HepG2 (cell line): ENCODE measurements around the gene BTRC. TPM values are rescaled to one million over a fixed set of nuclear protein-coding genes. Genes with fewer than 3 reads are reported as not detected.

Experiments
- ATAC-seq: fragments of 200-7000 bp; cut with Tn5 transposase; 3 replicates; pipeline ENCODE4 v1.9.1; 2020; ENCODE audit warnings: mild to moderate bottlenecking, moderate library complexity
- BruUV-seq: library from RNA; stranded (reverse); fragments of 400-500 nt; replicated peaks from 2 replicates; lab custom pipeline; 2021; lab: Mats Ljungman, UMichigan
- CTCF ChIA-PET: fragments of 300-600 bp; formaldehyde crosslinking; extraction: SDS; loops from one replicate; lab custom pipeline; 2021; ENCODE audit warnings: low total read pairs, inconsistent platforms, low intra/inter-chr PET ratio; lab: Yijun Ruan, JAX
- POLR2A ChIA-PET: fragments of 350-600 bp; sonication (Branson Sonifier 250); formaldehyde crosslinking; loops from one replicate; lab custom pipeline; 2020; ENCODE audit warnings: antibody characterized with exemption, inconsistent platforms; lab: Yijun Ruan, JAX
- DNase-seq: peaks from one replicate; pipeline ENCODE4 v3.0.0-alpha.2; 2015; ENCODE audit warnings: low spot score
- FAIRE-seq: peaks from 3 replicates; lab custom pipeline; 2011; peaks lifted over from hg19 to GRCh38; lab: Jason Lieb, UNC
- H2AFZ ChIP-seq: one replicate; pipeline ENCODE4 v1.6.1; 2011; ENCODE audit warnings: low read length, inconsistent platforms
- H3K27ac ChIP-seq: fragments of 300-600 bp; 3 replicates; pipeline ENCODE4 v1.8.0; 2011; ENCODE audit warnings: mixed run types, mild to moderate bottlenecking, mixed read lengths, low read length, inconsistent platforms; ENCODE audit not compliant: insufficient read depth; ENCODE audit errors: extremely low read length
- H3K27me3 ChIP-seq, 2 experiments: fragments of 200-600 bp in 1 of 2; 2 replicates in 1 of 2; 3 replicates in 1 of 2; pipeline versions ENCODE4 v1.6.0 to v1.8.0; 2011; ENCODE audit warnings: low read length in 2 of 2, mild to moderate bottlenecking in 2 of 2, moderate library complexity in 2 of 2, inconsistent platforms in 1 of 2; ENCODE audit not compliant: insufficient read depth in 2 of 2, control insufficient read depth in 1 of 2
- H3K36me3 ChIP-seq, 2 experiments: fragments of 200-600 bp in 1 of 2; replicated peaks in 1 of 2; 2 replicates in 1 of 2; 3 replicates in 1 of 2; pipeline versions ENCODE4 v1.5.1 to v1.8.0; 2011; ENCODE audit warnings: low read length in 2 of 2, inconsistent platforms in 1 of 2; ENCODE audit not compliant: insufficient read depth in 2 of 2, control insufficient read depth in 1 of 2
- H3K4me1 ChIP-seq: 2 replicates; pipeline ENCODE4 v1.5.1; 2012; ENCODE audit warnings: low read length, inconsistent platforms; ENCODE audit not compliant: insufficient read depth
- H3K4me2 ChIP-seq: 2 replicates; pipeline ENCODE4 v1.6.0; 2011; ENCODE audit warnings: low read depth, low read length, inconsistent platforms
- H3K4me3 ChIP-seq, 3 experiments: fragments of 200-600 bp in 1 of 3; sonication (generic), shearing (Covaris generic) in 1 of 3; replicated peaks in 1 of 3; 2 replicates each; pipeline ENCODE4 v1.5.1; 2011 to 2016; ENCODE audit warnings: low read length in 3 of 3, inconsistent platforms in 2 of 3, low read depth in 2 of 3, mild to moderate bottlenecking in 2 of 3, control low read depth in 1 of 3, mixed read lengths in 1 of 3; ENCODE audit not compliant: insufficient read depth in 1 of 3
- H3K79me2 ChIP-seq: one replicate; pipeline ENCODE4 v1.6.1; 2011; ENCODE audit warnings: low read length, inconsistent platforms; ENCODE audit not compliant: insufficient read depth
- H3K9ac ChIP-seq: 2 replicates; pipeline ENCODE4 v1.6.0; 2011; ENCODE audit warnings: mild to moderate bottlenecking, low read depth, low read length, inconsistent platforms; ENCODE audit not compliant: insufficient read depth
- H3K9me3 ChIP-seq: 2 replicates; pipeline ENCODE4 v1.5.1; 2012; ENCODE audit warnings: mild to moderate bottlenecking, low read length
- H4K20me1 ChIP-seq: 2 replicates; pipeline ENCODE4 v1.6.0; 2011; ENCODE audit warnings: inconsistent platforms, mild to moderate bottlenecking, low read length, moderate library complexity; ENCODE audit not compliant: insufficient read depth
- CC2D1A ChIP-seq: sonication (generic); formaldehyde crosslinking; IDR thresholded peaks from 2 replicates; pipeline ENCODE4 v1.8.1; 2023; ENCODE audit warnings: mild to moderate bottlenecking, missing genetic modification reagents
- EEA1 ChIP-seq: sonication (generic); formaldehyde crosslinking; IDR thresholded peaks from 2 replicates; pipeline ENCODE4 v1.5.1; 2020; ENCODE audit warnings: mild to moderate bottlenecking, missing genetic modification reagents, borderline replicate concordance
- HNRNPK ChIP-seq: fragments of 200-400 bp; formaldehyde crosslinking; IDR thresholded peaks from 2 replicates; pipeline ENCODE4 v1.6.1; 2018; ENCODE audit warnings: low read length, low read depth, moderate library complexity, mild to moderate bottlenecking; ENCODE audit not compliant: poor library complexity, severe bottlenecking
- IKZF4 ChIP-seq: sonication (generic); formaldehyde crosslinking; IDR thresholded peaks from 2 replicates; pipeline ENCODE4 v1.5.1; 2020; ENCODE audit warnings: borderline replicate concordance, mild to moderate bottlenecking, low read depth, missing genetic modification reagents; ENCODE audit errors: not compliant biosample characterization
- JUND ChIP-seq: sonication (generic); formaldehyde crosslinking; IDR thresholded peaks from 2 replicates; pipeline ENCODE4 v1.8.0; 2022; ENCODE audit warnings: mild to moderate bottlenecking, missing genetic modification reagents
- RFX1 ChIP-seq: fragments of 450-650 bp; IDR thresholded peaks from 2 replicates; pipeline ENCODE4 v1.6.1; 2017
- SIN3A ChIP-seq: IDR thresholded peaks from 2 replicates; pipeline ENCODE4 v1.6.1; 2011; ENCODE audit warnings: low read depth, mild to moderate bottlenecking, control low read depth, low read length, borderline replicate concordance
- SMAD9 ChIP-seq: sonication (generic); formaldehyde crosslinking; IDR thresholded peaks from 2 replicates; pipeline ENCODE4 v1.5.1; 2020; ENCODE audit warnings: mild to moderate bottlenecking, missing genetic modification reagents
- ZNF256 ChIP-seq: sonication (generic); formaldehyde crosslinking; conservative IDR thresholded peaks from 2 replicates; pipeline ENCODE4 v1.4.0; 2020; ENCODE audit warnings: missing genetic modification reagents
- ZNF773 ChIP-seq: sonication (generic); formaldehyde crosslinking; IDR thresholded peaks from 2 replicates; pipeline ENCODE4 v1.4.0; 2020; ENCODE audit warnings: missing genetic modification reagents, borderline replicate concordance
- WGBS: methylation state at CpG from one replicate; pipeline ENCODE4 v1.1.6; 2017; ENCODE audit warnings: low lambda C conversion rate; 5-methylcytosine and 5-hydroxymethylcytosine counted together
- in situ Hi-C: cut with HindIII; loops from 2 replicates; pipeline ENCODE4 v1.10.0; 2017; ENCODE audit warnings: low pct_unique_long_range_greater_than_20kb; ENCODE audit not compliant: extremely low pct_ligation_motif_present
- intact Hi-C: fragments of 100-400 bp; cut with micrococcal nuclease; formaldehyde crosslinking; loops from one replicate; pipeline ENCODE4 v1.10.0; 2022; ENCODE audit not compliant: unreplicated experiment
- polyA plus RNA-seq, 8 experiments: library from polyadenylated mRNA; depleted of rRNA in 3 of 8; stranded (reverse) in 7 of 8; unstranded in 1 of 8; fragments of >200 nt; fragmentation: Illumina TruSeq in 4 of 8; extraction: Trizol in 4 of 8; gene quantifications; 2 replicates each; pipeline versions ENCODE4 v1.2.1 to v1.2.3, GENCODE V29; 2011 to 2016; ENCODE audit warnings: low read depth in 4 of 8, missing spikeins in 1 of 8, mixed read lengths in 1 of 8; ENCODE audit not compliant: insufficient read depth in 1 of 8
- total RNA-seq, 5 experiments: library from RNA; depleted of rRNA; stranded (reverse); fragments of >200 nt; fragmentation: Illumina TruSeq; extraction: Trizol; gene quantifications; 2 replicates each; pipeline ENCODE4 v1.2.3, GENCODE V29; 2016; ENCODE audit warnings: low read depth in 1 of 5
- TF ChIP-seq, protein P1 (sequence below): sonication (generic); formaldehyde crosslinking; IDR thresholded peaks from 2 replicates; pipeline ENCODE4 v1.9.0; 2022; ENCODE audit warnings: missing genetic modification reagents, mild to moderate bottlenecking, borderline replicate concordance
- TF ChIP-seq, protein P2 (sequence below): sonication (generic); formaldehyde crosslinking; IDR thresholded peaks from 2 replicates; pipeline ENCODE4 v1.4.0; 2020; ENCODE audit warnings: missing genetic modification reagents, mild to moderate bottlenecking, borderline replicate concordance
- TF ChIP-seq, protein P3 (sequence below): sonication (generic); formaldehyde crosslinking; IDR thresholded peaks from 2 replicates; pipeline ENCODE4 v1.8.0; 2022; ENCODE audit warnings: missing genetic modification reagents, low read depth, mild to moderate bottlenecking, borderline replicate concordance
- TF ChIP-seq, protein P4 (sequence below): sonication (generic); formaldehyde crosslinking; IDR thresholded peaks from 2 replicates; pipeline ENCODE4 v1.4.0; 2020; ENCODE audit warnings: missing genetic modification reagents

BTRC gene
- total and polyA plus RNA-seq, 2 of the 13 experiments (the other 11 are each of a cell fraction or from before 2014, with no cell fraction given), result 12.0 to 14.4 TPM

DNA sequence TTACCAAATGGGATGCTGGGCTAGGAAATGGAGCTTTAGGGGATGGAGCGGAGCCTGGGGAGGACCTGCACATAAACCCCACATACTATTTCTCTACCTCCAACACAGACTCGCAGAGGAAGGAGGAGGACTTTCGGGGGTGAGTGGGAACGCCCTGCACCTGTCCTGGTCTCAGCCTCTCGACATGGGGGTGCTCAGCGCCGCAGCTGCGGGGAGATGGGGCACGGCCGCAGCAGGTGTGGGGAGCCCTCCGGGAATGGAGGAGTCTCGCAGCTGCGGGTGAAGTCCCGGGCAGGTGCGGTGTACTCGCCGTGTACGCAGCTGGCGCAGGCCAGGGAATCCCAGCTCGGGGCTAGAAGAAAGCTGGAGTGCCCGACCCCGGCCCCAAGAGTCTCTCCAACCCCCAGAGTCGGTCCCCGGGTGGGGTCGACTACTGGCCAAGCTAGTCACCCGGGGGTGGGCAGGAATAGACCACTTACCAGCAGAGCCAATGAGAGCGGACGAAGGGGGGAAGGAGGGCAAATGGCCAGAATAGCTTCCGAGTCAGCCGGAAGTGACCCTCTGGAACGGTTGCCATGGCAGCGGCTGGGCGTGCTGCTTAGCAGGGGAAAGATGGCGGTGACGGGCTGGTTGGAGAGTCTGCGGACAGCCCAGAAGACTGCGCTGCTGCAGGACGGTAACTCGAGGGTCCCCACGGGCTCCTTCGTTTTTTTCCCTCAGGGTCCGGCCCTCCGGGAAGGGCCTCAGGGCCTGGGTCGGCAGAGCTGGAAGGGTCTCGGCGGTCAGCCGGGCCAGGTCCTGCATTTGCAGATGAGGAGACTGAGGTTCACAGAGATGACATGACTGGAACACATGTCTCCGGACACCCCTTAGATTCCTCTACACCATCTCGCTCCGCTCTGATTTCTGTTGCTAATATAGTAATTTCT is 234.0 kb downstream of the BTRC start, which contains the start of the genes DPCD and POLL:
DPCD (plus strand) TSS at position 597 of the 929 bp plus-strand sequence; CDS start at position 613, 16 bp downstream.
POLL (minus strand) TSS at position 533 of the 929 bp plus-strand sequence. CDS start 897 bp downstream, outside the sequence.
- FAIRE-seq, result peak; percentile 96
- ATAC-seq, result peak; percentile 98
- CTCF ChIA-PET, result no interaction called here
- Histone ChIP-seq H3K79me2 (peaks cover 16% of the 10 kb centered on the region), H3K4me1 (peaks cover 25% of the 10 kb centered on the region), H4K20me1 (no peaks in the 10 kb centered on the region), H3K27me3 (no peaks in the 10 kb centered on the region; a peak in 1 of 5 replicates), H3K27ac (peak within 1 kb of the TSS; percentile 60), H3K9ac (peak within 1 kb of the TSS; percentile 90), H3K36me3 (peaks cover 3 to 16% of the 10 kb centered on the region in 2 experiments; a peak in 3 of 5 replicates), H3K9me3 (no peaks in the 10 kb centered on the region), H2AFZ (peak within 1 kb of the TSS; percentile 63), H3K4me2 (peak within 1 kb of the TSS; percentile 94), H3K4me3 (peak within 1 kb of the TSS; percentile 86 to 95 (median 94))
- WGBS, result 0% methylated on average over 6 of the region's 50 CpGs
- in situ Hi-C loops (no loop called here), intact Hi-C loops (no loop called here)
- DNase-seq, result peak; percentile 93
- BruUV-seq, result TSS peak; percentile 56
- POLR2A ChIA-PET, result interaction anchor here (1.2 to 2.0 kb wide), 6 partner anchors 9 to 106 kb away, joined by 3 to 10 read pairs (median 4); no protein-coding TSS in a partner anchor
- TF ChIP-seq CC2D1A (CRISPR knock-in tag) (no peak), ZNF256 (0 out of 2 replicates have a peak, but pooled peaks have one; percentile 2), JUND (no peak), IKZF4 (no peak), HNRNPK (no peak), EEA1 (no peak), RFX1 (peak; percentile 94), ZNF773 (0 out of 2 replicates have a peak, but pooled peaks have one; percentile 40), SMAD9 (CRISPR knock-in tag) (no peak), SIN3A (peak; percentile 98)
- TF ChIP-seq, protein P1, sequence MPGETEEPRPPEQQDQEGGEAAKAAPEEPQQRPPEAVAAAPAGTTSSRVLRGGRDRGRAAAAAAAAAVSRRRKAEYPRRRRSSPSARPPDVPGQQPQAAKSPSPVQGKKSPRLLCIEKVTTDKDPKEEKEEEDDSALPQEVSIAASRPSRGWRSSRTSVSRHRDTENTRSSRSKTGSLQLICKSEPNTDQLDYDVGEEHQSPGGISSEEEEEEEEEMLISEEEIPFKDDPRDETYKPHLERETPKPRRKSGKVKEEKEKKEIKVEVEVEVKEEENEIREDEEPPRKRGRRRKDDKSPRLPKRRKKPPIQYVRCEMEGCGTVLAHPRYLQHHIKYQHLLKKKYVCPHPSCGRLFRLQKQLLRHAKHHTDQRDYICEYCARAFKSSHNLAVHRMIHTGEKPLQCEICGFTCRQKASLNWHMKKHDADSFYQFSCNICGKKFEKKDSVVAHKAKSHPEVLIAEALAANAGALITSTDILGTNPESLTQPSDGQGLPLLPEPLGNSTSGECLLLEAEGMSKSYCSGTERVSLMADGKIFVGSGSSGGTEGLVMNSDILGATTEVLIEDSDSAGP, result peak; percentile 58; the same call in 1 of the 2 replicates
- TF ChIP-seq, protein P2, sequence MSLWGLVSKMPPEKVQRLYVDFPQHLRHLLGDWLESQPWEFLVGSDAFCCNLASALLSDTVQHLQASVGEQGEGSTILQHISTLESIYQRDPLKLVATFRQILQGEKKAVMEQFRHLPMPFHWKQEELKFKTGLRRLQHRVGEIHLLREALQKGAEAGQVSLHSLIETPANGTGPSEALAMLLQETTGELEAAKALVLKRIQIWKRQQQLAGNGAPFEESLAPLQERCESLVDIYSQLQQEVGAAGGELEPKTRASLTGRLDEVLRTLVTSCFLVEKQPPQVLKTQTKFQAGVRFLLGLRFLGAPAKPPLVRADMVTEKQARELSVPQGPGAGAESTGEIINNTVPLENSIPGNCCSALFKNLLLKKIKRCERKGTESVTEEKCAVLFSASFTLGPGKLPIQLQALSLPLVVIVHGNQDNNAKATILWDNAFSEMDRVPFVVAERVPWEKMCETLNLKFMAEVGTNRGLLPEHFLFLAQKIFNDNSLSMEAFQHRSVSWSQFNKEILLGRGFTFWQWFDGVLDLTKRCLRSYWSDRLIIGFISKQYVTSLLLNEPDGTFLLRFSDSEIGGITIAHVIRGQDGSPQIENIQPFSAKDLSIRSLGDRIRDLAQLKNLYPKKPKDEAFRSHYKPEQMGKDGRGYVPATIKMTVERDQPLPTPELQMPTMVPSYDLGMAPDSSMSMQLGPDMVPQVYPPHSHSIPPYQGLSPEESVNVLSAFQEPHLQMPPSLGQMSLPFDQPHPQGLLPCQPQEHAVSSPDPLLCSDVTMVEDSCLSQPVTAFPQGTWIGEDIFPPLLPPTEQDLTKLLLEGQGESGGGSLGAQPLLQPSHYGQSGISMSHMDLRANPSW (CRISPR knock-in tag), result no peak
- TF ChIP-seq, protein P3, sequence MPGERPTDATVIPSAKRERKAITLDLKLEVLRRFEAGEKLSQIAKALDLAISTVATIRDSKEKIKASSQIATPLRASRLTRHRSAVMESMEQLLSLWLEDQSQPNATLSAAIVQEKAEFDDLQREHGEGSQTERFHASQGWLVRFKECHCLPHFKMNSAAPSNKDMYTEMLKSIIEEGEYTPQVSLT (CRISPR knock-in tag), result no peak
- TF ChIP-seq, protein P4, sequence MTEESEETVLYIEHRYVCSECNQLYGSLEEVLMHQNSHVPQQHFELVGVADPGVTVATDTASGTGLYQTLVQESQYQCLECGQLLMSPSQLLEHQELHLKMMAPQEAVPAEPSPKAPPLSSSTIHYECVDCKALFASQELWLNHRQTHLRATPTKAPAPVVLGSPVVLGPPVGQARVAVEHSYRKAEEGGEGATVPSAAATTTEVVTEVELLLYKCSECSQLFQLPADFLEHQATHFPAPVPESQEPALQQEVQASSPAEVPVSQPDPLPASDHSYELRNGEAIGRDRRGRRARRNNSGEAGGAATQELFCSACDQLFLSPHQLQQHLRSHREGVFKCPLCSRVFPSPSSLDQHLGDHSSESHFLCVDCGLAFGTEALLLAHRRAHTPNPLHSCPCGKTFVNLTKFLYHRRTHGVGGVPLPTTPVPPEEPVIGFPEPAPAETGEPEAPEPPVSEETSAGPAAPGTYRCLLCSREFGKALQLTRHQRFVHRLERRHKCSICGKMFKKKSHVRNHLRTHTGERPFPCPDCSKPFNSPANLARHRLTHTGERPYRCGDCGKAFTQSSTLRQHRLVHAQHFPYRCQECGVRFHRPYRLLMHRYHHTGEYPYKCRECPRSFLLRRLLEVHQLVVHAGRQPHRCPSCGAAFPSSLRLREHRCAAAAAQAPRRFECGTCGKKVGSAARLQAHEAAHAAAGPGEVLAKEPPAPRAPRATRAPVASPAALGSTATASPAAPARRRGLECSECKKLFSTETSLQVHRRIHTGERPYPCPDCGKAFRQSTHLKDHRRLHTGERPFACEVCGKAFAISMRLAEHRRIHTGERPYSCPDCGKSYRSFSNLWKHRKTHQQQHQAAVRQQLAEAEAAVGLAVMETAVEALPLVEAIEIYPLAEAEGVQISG, result peak; percentile 76
